Activated CD4-positive, alpha-beta memory T cell treated with anti-CD3 and anti-CD28 coated beads, Interleukin-2, amount 10 ng/mL, durations not matched to agents 7 days and 5 days (primary cell): Measurements from ENCODE around the gene LRG1. TPM values are rescaled to one million over a fixed set of nuclear protein-coding genes. Genes with fewer than 3 reads are reported as not detected.

Source experiments
- CTCF ChIA-PET: fragments of 350-600 bp; sonication (Branson Sonifier 250); formaldehyde crosslinking; loops from one replicate; lab custom pipeline; 2021; ENCODE audit warnings: antibody characterized with exemption, inconsistent platforms; lab: Charles Lee
- POLR2A ChIA-PET: fragments of 350-600 bp; sonication (Branson Sonifier 250); formaldehyde crosslinking; loops from one replicate; lab custom pipeline; 2021; ENCODE audit warnings: antibody characterized with exemption; lab: Charles Lee
- DNase-seq: peaks from one replicate; pipeline ENCODE4 v3.0.0-alpha.2; 2020
- H3K27ac Mint-ChIP-seq: one replicate; pipeline ENCODE4 v1.8.0; 2021; ENCODE audit warnings: mild to moderate bottlenecking, mixed read lengths
- H3K27me3 Mint-ChIP-seq: one replicate; pipeline ENCODE4 v1.8.0; 2021; ENCODE audit warnings: mixed read lengths
- H3K36me3 Mint-ChIP-seq: one replicate; pipeline ENCODE4 v1.8.0; 2021; ENCODE audit warnings: low read depth, mixed read lengths
- H3K4me1 Mint-ChIP-seq: one replicate; pipeline ENCODE4 v1.8.0; 2021; ENCODE audit warnings: mixed read lengths
- H3K4me3 Mint-ChIP-seq: one replicate; pipeline ENCODE4 v1.8.0; 2021; ENCODE audit warnings: mild to moderate bottlenecking, mixed read lengths
- H3K9me3 Mint-ChIP-seq: one replicate; pipeline ENCODE4 v1.8.0; 2021; ENCODE audit warnings: mixed read lengths
- total RNA-seq, 2 experiments: library from RNA; stranded (reverse); gene quantifications; one replicate each; pipeline ENCODE4 v1.2.3, GENCODE V29; 2021

The LRG1 gene
- total RNA-seq, 2 experiments from 2014 or later = 0.15 to 0.18 TPM

- H3K36me3 Mint-ChIP-seq = peaks cover 12% of the 10 kb centered on the region
- H3K4me3 Mint-ChIP-seq = no peak overlapping the region
- no peaks in the 10 kb centered on the region for H3K4me1 Mint-ChIP-seq
- no peaks in the 10 kb centered on the region for H3K27me3 Mint-ChIP-seq
- H3K27ac Mint-ChIP-seq = no peak overlapping the region
- ChIA-PET POLR2A (no interaction called here), CTCF (interaction anchor here (0.7 kb wide), 1 partner anchor 50 kb away, joined by 3 read pairs; no protein-coding TSS in a partner anchor)
- no peaks in the 10 kb centered on the region for H3K9me3 Mint-ChIP-seq
- DNase-seq = no peak
Measured at GRCh38 chr19:4495471-4495870, 44.4 kb downstream of the LRG1 start.

- no peak for DNase-seq
- CTCF ChIA-PET = interaction anchor here (0.7 kb wide), 2 partner anchors 49 to 203 kb away, joined by 3 to 4 read pairs; no protein-coding TSS in a partner anchor
- no peak overlapping the region for H3K27ac Mint-ChIP-seq
Measured at GRCh38 chr19:4494691-4495064, 45.2 kb downstream of the LRG1 start.

GRCh38 chr19:4493929-4494690 is 45.7 kb downstream of the LRG1 start:
- Mint-ChIP-seq H3K27me3 (no peaks in the 10 kb centered on the region), H3K4me3 (no peak overlapping the region), H3K9me3 (no peaks in the 10 kb centered on the region), H3K27ac (no peak overlapping the region), H3K4me1 (no peaks in the 10 kb centered on the region), H3K36me3 (peaks cover 15% of the 10 kb centered on the region)
- POLR2A ChIA-PET = no interaction called here
- DNase-seq = no peak
- CTCF ChIA-PET = no interaction called here

More at GRCh38 chr19:4494691-4495064, 45.2 kb downstream of the LRG1 start:
- Mint-ChIP-seq H3K27me3 (no peaks in the 10 kb centered on the region), H3K4me3 (no peak overlapping the region), H3K4me1 (no peaks in the 10 kb centered on the region), H3K9me3 (no peaks in the 10 kb centered on the region), H3K36me3 (peaks cover 16% of the 10 kb centered on the region)
- POLR2A ChIA-PET = no interaction called here

- Mint-ChIP-seq H3K36me3 (peaks cover 15% of the 10 kb centered on the region), H3K27me3 (no peaks in the 10 kb centered on the region), H3K27ac (no peak overlapping the region), H3K9me3 (no peaks in the 10 kb centered on the region), H3K4me3 (no peak overlapping the region), H3K4me1 (no peaks in the 10 kb centered on the region)
- CTCF ChIA-PET = no interaction called here
- no peak for DNase-seq
- POLR2A ChIA-PET = no interaction called here
Measured at GRCh38 chr19:4493104-4493928, 46.5 kb downstream of the LRG1 start.

GRCh38 chr19:4492337-4493103 is 47.3 kb downstream of the LRG1 start:
- Mint-ChIP-seq H3K9me3 (no peaks in the 10 kb centered on the region), H3K36me3 (peaks cover 16% of the 10 kb centered on the region), H3K4me1 (no peaks in the 10 kb centered on the region), H3K4me3 (no peak overlapping the region), H3K27ac (no peak overlapping the region), H3K27me3 (no peaks in the 10 kb centered on the region)
- ChIA-PET CTCF (no interaction called here), POLR2A (no interaction called here)
- no peak for DNase-seq

- Mint-ChIP-seq H3K4me1 (no peaks in the 10 kb centered on the region), H3K36me3 (peaks cover 19% of the 10 kb centered on the region), H3K27me3 (no peaks in the 10 kb centered on the region), H3K9me3 (no peaks in the 10 kb centered on the region), H3K27ac (no peak overlapping the region), H3K4me3 (no peak overlapping the region)
- ChIA-PET CTCF (no interaction called here), POLR2A (no interaction called here)
- DNase-seq = no peak
Measured at GRCh38 chr19:4491446-4491845, 48.4 kb downstream of the LRG1 start.

GRCh38 chr19:4488496-4488895 is 51.3 kb downstream of the LRG1 start:
- Mint-ChIP-seq H3K27ac (no peak overlapping the region), H3K36me3 (peaks cover 17% of the 10 kb centered on the region), H3K27me3 (no peaks in the 10 kb centered on the region), H3K4me3 (no peak overlapping the region), H3K4me1 (peaks cover 2% of the 10 kb centered on the region), H3K9me3 (no peaks in the 10 kb centered on the region)
- ChIA-PET CTCF (no interaction called here), POLR2A (no interaction called here)
- DNase-seq = no peak

- POLR2A ChIA-PET = no interaction called here
Measured at GRCh38 chr19:4487572-4487971, 52.3 kb downstream of the LRG1 start.

More at GRCh38 chr19:4487572-4487971, 52.3 kb downstream of the LRG1 start:
- H3K27ac Mint-ChIP-seq = no peak overlapping the region
- peaks cover 17% of the 10 kb centered on the region for H3K36me3 Mint-ChIP-seq
- no peaks in the 10 kb centered on the region for H3K9me3 Mint-ChIP-seq
- no peak overlapping the region for H3K4me3 Mint-ChIP-seq
- H3K4me1 Mint-ChIP-seq = peaks cover 2% of the 10 kb centered on the region
- no peaks in the 10 kb centered on the region for H3K27me3 Mint-ChIP-seq
- no peak for DNase-seq
- CTCF ChIA-PET = interaction anchor here (1.0 kb wide), 1 partner anchor 39 kb away, joined by 3 read pairs; no protein-coding TSS in a partner anchor

Other genes starting within 250 kb of the LRG1 start
- gene TMIGD2, start 237.6 kb downstream of the LRG1 start, total RNA-seq = 1 to 10 TPM; 2.6 to 4.0 TPM
- gene FSD1, start 235.4 kb downstream of the LRG1 start, total RNA-seq = 1 to 10 TPM; 3.2 to 3.4 TPM
- gene STAP2, start 201.2 kb downstream of the LRG1 start, total RNA-seq = 1 to 10 TPM; 8.3 to 8.6 TPM
- gene MPND, start 196.5 kb downstream of the LRG1 start, total RNA-seq = 10 to 100 TPM; 19.1 to 20.4 TPM
- 10 to 100 TPM; 62.1 to 64.0 TPM for gene SH3GL1, start 139.5 kb downstream of the LRG1 start, total RNA-seq
- gene CHAF1A, start 137.4 kb downstream of the LRG1 start, total RNA-seq = 10 to 100 TPM; 71.7 to 82.5 TPM
- gene UBXN6, start 82.2 kb downstream of the LRG1 start, total RNA-seq = 10 to 100 TPM; 49.6 to 50.1 TPM
- 10 to 100 TPM; 47.1 to 50.6 TPM for gene HDGFL2, start 67.7 kb downstream of the LRG1 start, total RNA-seq
- gene PLIN4, start 21.6 kb downstream of the LRG1 start, total RNA-seq = not detected
- not detected for gene PLIN5, start 4.8 kb downstream of the LRG1 start, total RNA-seq
- not detected for gene SEMA6B, start 19.6 kb upstream of the LRG1 start, total RNA-seq
- 10 to 100 TPM; 18.4 to 18.6 TPM for gene TNFAIP8L1, start 99.5 kb upstream of the LRG1 start, total RNA-seq
- gene MYDGF, start 130.3 kb upstream of the LRG1 start, total RNA-seq = 10 to 100 TPM; 67.1 to 68.7 TPM
- 10 to 100 TPM; 67.6 to 78.3 TPM for gene DPP9, start 183.8 kb upstream of the LRG1 start, total RNA-seq